Gastroesophageal sphincter (tissue), 3 donors: ENCODE data around the gene SLC16A10.

Source experiments
- CTCF ChIP-seq, 4 experiments: fragments of 200-600 bp in 2 of 4; fragments of 450-650 bp in 2 of 4; sonication (generic) in 1 of 4; IDR thresholded peaks; one replicate each; pipeline ENCODE4 v1.5.1; 2017 to 2019; ENCODE audit warnings: antibody characterized with exemption in 4 of 4, mild to moderate bottlenecking in 2 of 4, moderate library complexity in 2 of 4
- EP300 ChIP-seq: sonication (generic); formaldehyde crosslinking; IDR thresholded peaks from one replicate; pipeline ENCODE4 v1.6.1; 2017; ENCODE audit warnings: antibody characterized with exemption, mild to moderate bottlenecking
- POLR2A ChIP-seq, 2 donors: fragments of 450-650 bp; IDR thresholded peaks; one replicate each; pipeline ENCODE4 v1.6.1; 2017; ENCODE audit warnings: antibody characterized with exemption in 2 of 2, mild to moderate bottlenecking in 2 of 2, moderate library complexity in 1 of 2
- POLR2AphosphoS5 ChIP-seq: sonication (generic); formaldehyde crosslinking; IDR thresholded peaks from one replicate; pipeline ENCODE4 v1.6.1; 2017; ENCODE audit warnings: antibody characterized with exemption

- no peak for TF ChIP-seq EP300
- TF ChIP-seq CTCF (IDR thresholded peaks at IDR 0.05), result no peak
- TF ChIP-seq POLR2AphosphoS5, result no peak
- no peak for TF ChIP-seq POLR2A (IDR thresholded peaks at IDR 0.05)
These were observed 18.3 kb downstream of the SLC16A10 start for GRCh38 chr6:111105578-111105977.
